OCI-LY3 (cell line): Measurements from ENCODE around the gene ATP9A.

Experiments used
- H2AFZ ChIP-seq: fragments of 200-600, 300-600 bp; shearing (Covaris generic); 2 replicates; pipeline ENCODE4 v1.6.0; 2014; ENCODE audit warnings: antibody characterized with exemption, low read depth, low read length
- H3K27ac ChIP-seq: fragments of 200-600, 300-600 bp; sonication (generic); 2 replicates; pipeline ENCODE4 v1.5.1; 2014; ENCODE audit warnings: mild to moderate bottlenecking, low read length, moderate library complexity, mixed read lengths
- H3K27me3 ChIP-seq: fragments of 200-600, 300-600 bp; sonication (generic); 2 replicates; pipeline ENCODE4 v1.6.1; 2014; ENCODE audit warnings: low read depth, low read length, mixed read lengths
- H3K36me3 ChIP-seq: fragments of 200-600, 300-600 bp; sonication (generic); replicated peaks from 2 replicates; pipeline ENCODE3; 2014; ENCODE audit warnings: low read depth, low read length, mixed read lengths
- H3K4me1 ChIP-seq: fragments of 300-600, 200-600 bp; sonication (generic); 2 replicates; pipeline ENCODE4 v1.6.1; 2014; ENCODE audit warnings: low read length, mixed read lengths
- H3K4me2 ChIP-seq: fragments of 200-600, 300-600 bp; sonication (generic); 2 replicates; pipeline ENCODE4 v1.6.1; 2014; ENCODE audit warnings: low read length, mixed read lengths
- H3K4me3 ChIP-seq: fragments of 300-600, 200-600 bp; sonication (generic); 2 replicates; pipeline ENCODE4 v1.5.1; 2014; ENCODE audit warnings: antibody characterized with exemption, mild to moderate bottlenecking, low read length, moderate library complexity
- H3K79me2 ChIP-seq: fragments of 300-600, 200-600 bp; shearing (Covaris generic); 2 replicates; pipeline ENCODE4 v1.6.1; 2014; ENCODE audit warnings: mild to moderate bottlenecking, low read length, mixed read lengths
- H3K9ac ChIP-seq: fragments of 300-600, 200-600 bp; shearing (Covaris generic); 2 replicates; pipeline ENCODE4 v1.6.0; 2014; ENCODE audit warnings: mild to moderate bottlenecking, low read length, moderate library complexity
- H3K9me3 ChIP-seq: fragments of 200-600, 300-600 bp; shearing (Covaris generic); 2 replicates; pipeline ENCODE4 v1.6.1; 2014; ENCODE audit warnings: low read length, mixed read lengths; ENCODE audit not compliant: insufficient read depth
- H4K20me1 ChIP-seq: fragments of 200-600, 300-600 bp; sonication (generic); 2 replicates; pipeline ENCODE4 v1.6.1; 2016; ENCODE audit warnings: low read length, mixed read lengths; ENCODE audit not compliant: insufficient read depth
- EZH2phosphoT487 ChIP-seq: fragments of 200-600 bp; shearing (Covaris generic); IDR thresholded peaks from 2 replicates; pipeline ENCODE4 v1.6.1; 2018; ENCODE audit warnings: antibody characterized with exemption, mixed run types, low read depth
- TF ChIP-seq, protein P1 (sequence below): fragments of 200-600, 300-600 bp; sonication (generic); IDR thresholded peaks from 2 replicates; pipeline ENCODE4 v1.5.1; 2014; ENCODE audit warnings: antibody characterized with exemption, low read length, low read depth

ATP9A gene

DNA sequence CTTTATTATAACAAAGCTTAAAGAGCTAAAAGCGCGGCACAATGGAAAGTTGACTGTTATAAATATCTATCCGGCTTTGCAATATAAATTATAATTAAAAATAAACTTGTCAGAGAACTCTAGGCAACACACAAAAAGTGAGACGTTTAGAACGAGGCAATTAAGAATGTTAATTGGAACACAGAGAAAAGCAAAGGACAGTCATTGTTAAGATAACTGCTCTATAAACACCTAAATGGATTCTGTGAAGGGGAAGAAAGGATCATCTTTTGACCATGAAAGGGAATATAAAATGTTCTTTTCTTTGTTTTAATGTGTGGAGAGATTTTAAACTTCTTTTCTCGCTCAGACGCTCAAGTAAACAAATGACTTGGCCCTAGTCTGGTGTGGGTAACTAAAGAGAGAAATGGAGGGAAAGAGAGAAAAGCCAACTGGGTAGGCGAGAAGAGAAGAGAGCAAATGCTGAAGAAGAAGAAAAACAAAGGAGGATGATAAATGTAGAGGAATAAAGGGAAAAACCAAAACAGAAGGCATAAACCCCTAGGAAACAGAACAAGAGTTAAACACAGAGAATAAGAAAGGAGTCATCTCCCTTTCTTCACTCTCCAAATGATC is 43.4 kb upstream of the ATP9A start:
- no peak overlapping the region for H2AFZ ChIP-seq
- no peak overlapping the region for H3K4me2 ChIP-seq
- H3K36me3 ChIP-seq: no peaks in the 10 kb centered on the region
- no peaks in the 10 kb centered on the region for H3K4me1 ChIP-seq
- H3K79me2 ChIP-seq: no peaks in the 10 kb centered on the region
- no peak overlapping the region for H3K4me3 ChIP-seq
- H3K9ac ChIP-seq: no peak overlapping the region
- H3K27ac ChIP-seq: no peak overlapping the region
- TF ChIP-seq, protein P1, sequence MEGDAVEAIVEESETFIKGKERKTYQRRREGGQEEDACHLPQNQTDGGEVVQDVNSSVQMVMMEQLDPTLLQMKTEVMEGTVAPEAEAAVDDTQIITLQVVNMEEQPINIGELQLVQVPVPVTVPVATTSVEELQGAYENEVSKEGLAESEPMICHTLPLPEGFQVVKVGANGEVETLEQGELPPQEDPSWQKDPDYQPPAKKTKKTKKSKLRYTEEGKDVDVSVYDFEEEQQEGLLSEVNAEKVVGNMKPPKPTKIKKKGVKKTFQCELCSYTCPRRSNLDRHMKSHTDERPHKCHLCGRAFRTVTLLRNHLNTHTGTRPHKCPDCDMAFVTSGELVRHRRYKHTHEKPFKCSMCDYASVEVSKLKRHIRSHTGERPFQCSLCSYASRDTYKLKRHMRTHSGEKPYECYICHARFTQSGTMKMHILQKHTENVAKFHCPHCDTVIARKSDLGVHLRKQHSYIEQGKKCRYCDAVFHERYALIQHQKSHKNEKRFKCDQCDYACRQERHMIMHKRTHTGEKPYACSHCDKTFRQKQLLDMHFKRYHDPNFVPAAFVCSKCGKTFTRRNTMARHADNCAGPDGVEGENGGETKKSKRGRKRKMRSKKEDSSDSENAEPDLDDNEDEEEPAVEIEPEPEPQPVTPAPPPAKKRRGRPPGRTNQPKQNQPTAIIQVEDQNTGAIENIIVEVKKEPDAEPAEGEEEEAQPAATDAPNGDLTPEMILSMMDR: no peak
- TF ChIP-seq EZH2phosphoT487: no peak
- H3K27me3 ChIP-seq: peaks cover 18% of the 10 kb centered on the region
- no peaks in the 10 kb centered on the region for H4K20me1 ChIP-seq
- no peaks in the 10 kb centered on the region for H3K9me3 ChIP-seq

- Histone ChIP-seq H3K9me3 (no peaks in the 10 kb centered on the region), H3K4me3 (no peak overlapping the region), H2AFZ (no peak overlapping the region), H3K27me3 (peaks cover 18% of the 10 kb centered on the region), H4K20me1 (no peaks in the 10 kb centered on the region), H3K9ac (no peak overlapping the region), H3K36me3 (no peaks in the 10 kb centered on the region), H3K79me2 (no peaks in the 10 kb centered on the region), H3K4me2 (no peak overlapping the region), H3K4me1 (no peaks in the 10 kb centered on the region), H3K27ac (no peak overlapping the region)
- TF ChIP-seq, protein P1: no peak
- TF ChIP-seq EZH2phosphoT487: no peak
These were observed 42.8 kb upstream of the ATP9A start for GRCh38 chr20:51811042-51811355.

GRCh38 chr20:51810155-51811041 is 42.2 kb upstream of the ATP9A start:
- Histone ChIP-seq H3K4me2 (no peak overlapping the region), H2AFZ (no peak overlapping the region), H3K36me3 (no peaks in the 10 kb centered on the region), H3K27ac (no peak overlapping the region), H4K20me1 (no peaks in the 10 kb centered on the region), H3K27me3 (peaks cover 16% of the 10 kb centered on the region), H3K4me1 (no peaks in the 10 kb centered on the region), H3K79me2 (no peaks in the 10 kb centered on the region), H3K4me3 (no peak overlapping the region), H3K9me3 (no peaks in the 10 kb centered on the region), H3K9ac (no peak overlapping the region)
- TF ChIP-seq EZH2phosphoT487: no peak

- H3K4me3 ChIP-seq: no peak overlapping the region
- no peaks in the 10 kb centered on the region for H3K4me1 ChIP-seq
- no peak overlapping the region for H2AFZ ChIP-seq
- H3K4me2 ChIP-seq: no peak overlapping the region
- H3K36me3 ChIP-seq: no peaks in the 10 kb centered on the region
- H3K9ac ChIP-seq: no peak overlapping the region
- no peaks in the 10 kb centered on the region for H3K9me3 ChIP-seq
- H3K27ac ChIP-seq: no peak overlapping the region
- peaks cover 19% of the 10 kb centered on the region for H3K27me3 ChIP-seq
- H4K20me1 ChIP-seq: no peaks in the 10 kb centered on the region
- TF ChIP-seq EZH2phosphoT487: no peak
- TF ChIP-seq, protein P1: no peak
- no peaks in the 10 kb centered on the region for H3K79me2 ChIP-seq
These were observed 39.6 kb upstream of the ATP9A start for GRCh38 chr20:51807720-51808250.
